Erythroblast (primary cell): Measurements from ENCODE around the gene CDKN2B-AS1.

ENCODE experiments used
- DNase-seq, 2 experiments: peaks; one replicate each; lab custom pipeline; 2025; lab: John Stamatoyannopoulos, UW
- GATA1 ChIP-seq: IDR thresholded peaks from 2 replicates; pipeline ENCODE4 v1.6.1; 2011; ENCODE audit warnings: low read depth, mild to moderate bottlenecking, control low read depth, low read length, moderate library complexity
- POLR2A ChIP-seq: IDR thresholded peaks from 2 replicates; pipeline ENCODE4 v1.6.1; 2011; ENCODE audit warnings: mild to moderate bottlenecking, low read length

CDKN2B-AS1 gene

DNA sequence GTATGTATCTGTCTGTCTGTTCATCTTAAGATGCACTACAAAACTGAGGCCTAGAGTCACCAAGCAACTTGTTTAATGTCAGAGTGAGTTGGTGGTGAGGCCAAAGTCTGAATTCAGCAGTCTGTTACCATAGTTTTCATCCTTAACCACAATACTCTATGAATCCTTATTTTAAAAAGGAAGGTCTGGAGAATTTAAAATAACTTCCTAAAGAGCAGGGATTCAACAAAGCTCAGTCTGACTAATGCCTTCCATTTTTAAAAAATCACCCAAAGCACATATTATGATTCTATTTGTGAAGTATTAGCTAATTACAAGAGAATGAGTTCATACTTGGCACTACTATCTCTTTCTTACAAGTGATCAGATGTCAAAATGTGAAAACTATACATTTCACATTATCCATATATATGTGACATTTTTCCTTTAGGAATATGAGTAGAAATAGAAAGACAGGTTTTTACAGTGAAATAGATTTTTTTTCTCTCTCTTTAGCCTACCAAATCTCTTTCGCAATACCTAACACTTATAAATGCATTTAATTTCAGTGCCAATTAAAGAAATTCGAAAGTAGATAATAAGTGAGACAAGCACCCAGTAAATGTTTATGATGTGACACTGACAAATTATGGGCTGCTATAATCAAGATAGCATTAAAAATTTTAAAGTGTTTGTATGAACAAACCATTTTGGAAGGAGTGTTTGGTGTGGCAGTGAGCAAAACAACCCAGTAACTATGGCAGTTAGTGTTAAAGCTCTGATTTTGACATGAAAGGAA, 116.8 kb downstream of the CDKN2B-AS1 start:
- TF ChIP-seq POLR2A: no peak
- no peak for TF ChIP-seq GATA1
- no peak for DNase-seq

DNA sequence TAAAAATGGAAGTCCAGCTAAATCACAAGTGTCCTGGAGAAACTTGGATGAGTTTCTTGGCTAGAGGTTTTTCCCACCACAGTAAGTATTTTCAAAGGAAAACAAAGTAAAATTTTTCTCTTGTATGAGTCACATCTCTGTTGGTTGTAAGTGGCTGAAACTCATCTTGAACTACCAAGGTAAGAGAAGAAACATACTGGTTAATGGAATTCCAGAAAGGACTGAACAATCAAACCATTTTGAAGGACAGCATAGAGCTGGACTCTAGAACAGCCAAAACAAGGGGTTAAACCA, 117.3 kb downstream of the CDKN2B-AS1 start:
- no peak for DNase-seq
- TF ChIP-seq GATA1 (no peak), POLR2A (no peak)

DNA sequence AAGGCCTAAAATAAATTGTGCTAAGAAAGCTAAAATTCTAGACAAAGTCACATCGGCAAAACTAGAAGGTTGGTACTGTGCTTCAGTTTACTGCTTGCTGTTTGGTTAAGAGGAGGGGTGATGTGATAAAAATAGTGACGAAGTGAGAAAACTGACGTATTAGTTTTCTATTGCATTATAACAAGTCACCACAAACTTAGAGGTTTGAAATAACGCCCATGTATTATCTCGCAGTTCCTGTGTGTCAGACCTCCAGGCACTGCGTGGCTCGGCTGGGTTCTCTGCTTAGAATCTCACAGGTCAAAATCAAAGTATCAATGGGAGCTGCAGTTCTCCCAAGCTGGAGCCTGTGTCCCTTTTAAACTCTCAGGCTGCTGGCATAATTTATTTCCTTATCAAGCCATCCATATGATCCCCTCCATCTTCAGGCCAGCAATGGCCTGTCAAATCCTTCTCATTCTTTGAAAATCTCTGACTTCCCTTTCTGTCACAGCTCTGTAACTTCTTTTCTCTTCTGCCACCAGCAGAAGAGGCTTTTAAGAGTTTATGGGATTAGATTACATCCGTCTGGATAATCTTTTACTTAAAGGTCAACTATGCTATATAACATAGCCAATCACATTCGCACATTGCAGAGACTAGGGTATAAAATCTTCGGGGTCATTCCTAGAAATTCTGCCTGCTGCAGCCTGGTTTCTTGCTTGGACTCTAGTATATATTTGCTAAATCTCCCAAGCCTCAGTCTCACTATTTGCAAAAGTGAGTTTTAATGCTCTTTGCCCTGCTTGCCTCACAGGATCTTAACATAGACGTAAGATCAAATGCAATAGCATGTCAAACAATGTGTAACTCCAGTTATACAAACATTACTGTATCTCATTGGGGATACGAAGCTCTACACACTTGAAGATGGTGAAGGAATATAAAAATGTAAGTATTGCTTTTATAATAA, 118.6 kb downstream of the CDKN2B-AS1 start:
- TF ChIP-seq POLR2A (no peak), GATA1 (no peak)
- no peak for DNase-seq

DNA sequence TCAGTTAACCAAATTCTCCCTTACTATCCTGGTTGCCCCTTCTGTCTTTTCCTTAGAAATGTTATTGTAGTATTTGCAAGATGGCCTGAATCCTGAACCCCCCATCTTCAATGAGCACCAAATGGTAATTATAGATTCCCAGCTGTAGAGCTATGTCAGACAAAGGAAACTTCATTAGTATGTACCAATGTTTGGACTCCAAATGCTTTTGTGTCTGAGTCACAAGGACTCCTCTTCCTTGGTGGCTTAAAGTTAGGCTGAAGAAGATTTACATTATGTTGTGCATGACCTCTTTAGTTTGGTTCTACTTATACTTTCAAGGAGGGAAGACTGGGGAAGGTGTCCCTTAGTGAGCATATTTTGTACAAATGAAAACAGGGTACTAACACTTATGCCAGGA, 120.4 kb downstream of the CDKN2B-AS1 start:
- no peak for DNase-seq
- TF ChIP-seq POLR2A (no peak), GATA1 (no peak)

DNA sequence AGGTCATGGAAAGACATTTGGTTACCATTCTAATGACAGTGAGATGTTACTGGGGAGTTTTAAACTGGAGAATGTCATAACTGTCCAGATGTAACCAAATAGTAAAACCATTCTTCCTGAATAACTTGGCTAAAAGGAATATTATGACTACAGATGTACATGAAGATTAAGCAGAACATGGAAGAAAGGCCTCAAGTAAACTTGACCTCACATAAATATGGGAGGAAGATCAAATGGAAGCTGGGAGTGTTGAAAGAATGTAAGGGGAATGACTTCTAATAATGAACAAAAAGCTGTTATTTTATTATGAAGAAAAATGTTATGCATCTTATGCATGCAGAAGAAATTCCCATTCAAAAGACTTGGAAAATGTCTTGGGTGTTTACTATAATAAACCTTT, 122.2 kb downstream of the CDKN2B-AS1 start:
- TF ChIP-seq POLR2A (no peak), GATA1 (no peak)
- no peak for DNase-seq

DNA sequence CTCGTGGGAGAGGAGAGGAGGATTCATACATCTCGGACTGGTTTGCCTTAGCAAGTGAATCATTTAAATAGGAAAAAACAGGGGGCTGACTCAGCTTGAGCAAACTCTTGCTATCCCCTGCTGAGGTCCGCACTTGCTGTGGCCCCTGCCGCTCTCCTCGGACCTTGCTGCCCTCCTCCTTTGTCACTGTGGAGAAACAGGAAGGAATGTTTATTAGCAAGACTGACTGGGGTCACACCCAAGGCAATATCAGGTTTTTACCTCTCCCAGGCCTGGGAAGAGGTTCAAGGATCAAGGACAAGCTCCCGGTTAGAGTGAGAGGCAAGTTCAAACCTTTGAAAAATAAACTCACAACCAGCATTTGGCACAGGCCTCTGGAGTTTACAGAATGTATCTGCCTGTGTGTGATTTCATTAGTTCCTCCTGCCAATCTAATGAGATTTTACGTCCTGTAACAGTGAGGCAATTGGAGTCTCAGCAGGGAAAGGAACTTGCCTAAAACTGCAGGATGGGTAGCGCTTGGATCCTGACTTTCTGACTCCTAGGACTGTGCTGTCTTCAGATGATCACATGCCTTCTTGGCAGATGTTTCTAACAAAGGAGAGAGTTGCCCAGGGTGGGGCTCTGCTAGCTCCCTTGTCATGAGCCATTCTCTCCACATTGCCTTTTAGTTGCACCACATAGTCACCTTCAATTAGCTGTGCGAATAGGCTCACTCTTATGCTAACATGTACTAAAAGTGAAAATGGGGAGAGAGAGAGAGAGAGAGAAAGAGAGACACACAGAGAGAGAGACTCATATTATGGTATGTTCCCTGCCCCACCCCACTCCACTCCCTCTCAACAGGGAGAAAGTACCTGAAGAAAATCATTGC, 123.2 kb downstream of the CDKN2B-AS1 start:
- no peak for DNase-seq
- TF ChIP-seq GATA1 (no peak), POLR2A (no peak)

DNA sequence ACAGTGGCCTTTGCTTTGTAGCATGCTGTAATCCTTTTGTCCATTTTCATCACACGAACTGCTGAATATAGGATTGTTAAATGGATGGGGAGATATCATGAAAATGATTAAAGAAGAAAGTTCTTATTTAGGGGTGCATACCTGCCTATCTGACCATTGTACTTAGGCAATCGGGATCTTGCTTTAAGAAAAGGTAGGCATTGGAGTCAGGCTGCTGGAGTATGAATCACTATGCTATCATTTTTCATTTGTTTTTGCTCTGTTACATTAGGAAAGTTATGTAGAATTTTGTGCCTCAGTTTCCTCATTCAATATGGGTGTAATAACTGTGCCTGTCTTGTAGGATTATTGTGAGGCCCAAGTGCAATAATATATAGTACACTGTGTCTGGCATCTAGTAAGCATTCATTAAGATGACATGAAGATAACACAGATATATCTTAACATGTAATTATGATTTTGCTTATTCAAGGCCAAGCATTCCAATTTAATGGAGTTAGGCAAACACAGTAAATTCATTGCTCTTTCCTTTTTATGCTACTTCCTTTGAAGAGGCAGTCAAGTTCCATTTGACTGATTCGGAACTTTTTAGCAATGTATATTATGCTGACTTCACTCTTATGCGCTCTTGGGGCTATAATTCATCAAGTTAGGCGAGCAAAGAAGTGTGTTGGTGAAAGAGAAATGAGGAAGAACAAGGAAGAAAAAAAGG, 124.4 kb downstream of the CDKN2B-AS1 start:
- DNase-seq: no peak
- TF ChIP-seq POLR2A (no peak), GATA1 (no peak)

DNA sequence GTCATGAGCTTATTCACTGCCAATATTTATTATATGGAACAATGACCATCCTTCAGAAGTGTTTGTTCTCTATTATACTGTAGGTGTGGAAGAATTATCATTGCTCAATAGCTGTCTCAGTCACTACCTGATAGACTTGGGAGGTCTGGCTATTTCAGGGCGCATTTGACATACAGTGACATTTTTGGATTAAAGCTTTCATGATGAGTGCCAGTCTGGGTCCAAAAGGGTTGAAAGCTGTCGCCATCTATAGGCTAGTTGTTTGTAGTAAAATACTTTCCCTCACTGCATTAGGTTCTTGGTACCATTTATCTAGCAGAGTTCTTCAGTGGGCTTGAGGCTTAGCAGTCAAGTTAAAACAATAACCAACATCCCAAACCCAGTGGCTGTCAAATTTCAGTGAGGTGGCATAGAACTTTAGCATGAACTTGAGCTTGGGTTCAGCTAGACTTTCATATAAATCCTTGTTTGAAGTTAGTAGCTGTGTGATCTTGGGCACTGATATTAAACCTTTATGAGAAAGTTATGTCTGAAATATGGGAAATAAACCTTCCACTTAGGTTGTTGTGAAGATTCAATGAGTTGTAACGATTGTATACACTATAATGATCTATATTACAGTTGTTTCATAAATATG, 125.0 kb downstream of the CDKN2B-AS1 start:
- peak; percentile 20 to 28 for DNase-seq
- TF ChIP-seq POLR2A (no peak), GATA1 (no peak)

DNA sequence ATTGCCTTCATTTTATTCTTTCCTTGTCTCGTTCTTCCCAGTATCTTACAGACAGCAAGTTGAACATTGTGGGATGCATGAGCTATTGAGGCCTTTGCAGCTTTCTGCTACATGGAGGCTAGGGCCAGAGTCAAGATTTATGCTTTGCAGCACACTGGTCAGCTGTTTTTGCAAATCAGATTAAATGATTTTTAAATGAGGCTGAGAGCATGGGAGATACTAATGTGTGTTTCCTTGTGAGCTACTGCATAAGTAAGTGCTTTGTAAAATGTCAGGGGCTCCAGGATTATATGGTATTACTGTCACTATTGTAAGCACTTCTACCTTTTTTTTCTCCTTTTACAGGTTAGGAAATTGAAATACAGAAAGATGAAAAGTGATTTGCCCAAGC, 125.6 kb downstream of the CDKN2B-AS1 start:
- DNase-seq: no peak

DNA sequence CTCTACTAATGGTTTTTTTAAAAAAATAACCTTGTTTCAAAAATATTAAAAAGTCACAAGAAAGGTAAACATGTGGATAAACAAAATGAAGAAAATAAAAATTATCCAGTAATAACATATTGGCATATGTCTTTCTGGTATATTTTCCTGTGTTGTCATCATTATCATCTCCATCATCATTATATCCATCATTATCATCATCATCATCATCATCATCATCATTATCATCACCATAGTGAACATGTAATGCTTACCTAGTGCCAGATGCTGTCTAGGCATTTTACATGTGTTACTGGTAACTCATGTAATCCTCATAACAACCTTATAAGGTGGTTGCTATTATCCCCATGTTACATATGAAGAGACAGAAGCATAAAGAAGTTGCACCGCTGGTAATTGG, 126.0 kb downstream of the CDKN2B-AS1 start:
- DNase-seq: no peak
- TF ChIP-seq POLR2A (no peak), GATA1 (no peak)

More for the DNA sequence above, 125.6 kb downstream of the CDKN2B-AS1 start:
- no peak for TF ChIP-seq POLR2A
- no peak for TF ChIP-seq GATA1

DNA sequence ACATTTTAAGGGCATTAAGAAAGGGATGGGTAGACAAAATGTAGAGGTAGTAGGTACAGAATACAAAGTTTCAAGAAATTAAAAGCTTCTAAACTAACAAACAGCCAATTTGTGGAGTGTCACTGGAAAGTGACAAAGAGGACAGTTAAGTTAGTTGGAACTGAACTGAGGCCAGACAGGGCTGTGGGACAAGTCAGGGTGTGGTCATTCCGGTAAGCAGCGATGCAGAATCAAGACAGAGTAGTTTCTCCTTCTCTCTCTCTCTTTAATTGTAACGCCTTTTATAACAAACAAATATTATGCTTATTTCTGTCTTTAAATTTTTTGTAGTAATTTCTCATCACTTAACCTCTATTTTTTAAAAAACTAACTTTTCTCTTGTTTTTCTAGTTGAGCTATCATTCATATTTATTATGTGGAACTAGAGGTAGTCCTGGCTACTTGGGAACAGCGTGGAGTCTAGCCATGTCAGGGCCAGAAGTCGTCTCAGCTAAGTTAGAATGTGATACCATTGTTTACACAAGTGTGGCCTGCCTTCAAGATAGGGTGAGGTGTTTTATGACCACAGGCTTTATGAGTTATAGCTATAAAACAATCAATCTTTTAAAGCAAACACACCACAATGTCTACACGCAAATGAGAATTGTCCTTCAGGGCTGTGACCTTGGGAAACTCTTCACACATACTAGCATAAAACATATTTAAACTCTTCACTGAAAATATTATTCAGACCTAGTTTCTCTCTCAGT, 129.8 kb downstream of the CDKN2B-AS1 start:
- TF ChIP-seq POLR2A: no peak
- no peak for TF ChIP-seq GATA1
- no peak for DNase-seq

DNA sequence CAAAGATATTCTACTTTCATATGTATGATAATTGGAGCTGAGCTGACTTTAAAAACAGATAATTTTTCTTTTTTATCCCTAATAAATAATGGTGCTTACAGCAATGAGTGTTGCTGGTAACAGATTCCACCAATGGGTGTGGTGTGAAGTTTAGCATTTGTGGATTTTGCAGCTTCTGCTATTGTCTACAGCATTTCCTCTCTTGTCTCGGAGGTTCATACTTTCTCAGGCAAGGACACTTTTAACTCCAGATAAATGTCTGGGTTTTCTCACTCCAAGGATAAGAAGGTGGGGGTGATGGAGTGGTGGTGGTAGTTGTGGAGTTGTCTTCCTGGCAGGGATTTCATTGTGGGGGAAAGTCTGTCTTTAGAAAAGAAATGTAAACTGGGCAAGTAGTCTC, 134.5 kb downstream of the CDKN2B-AS1 start:
- no peak for DNase-seq
- TF ChIP-seq POLR2A: no peak
- no peak for TF ChIP-seq GATA1

DNA sequence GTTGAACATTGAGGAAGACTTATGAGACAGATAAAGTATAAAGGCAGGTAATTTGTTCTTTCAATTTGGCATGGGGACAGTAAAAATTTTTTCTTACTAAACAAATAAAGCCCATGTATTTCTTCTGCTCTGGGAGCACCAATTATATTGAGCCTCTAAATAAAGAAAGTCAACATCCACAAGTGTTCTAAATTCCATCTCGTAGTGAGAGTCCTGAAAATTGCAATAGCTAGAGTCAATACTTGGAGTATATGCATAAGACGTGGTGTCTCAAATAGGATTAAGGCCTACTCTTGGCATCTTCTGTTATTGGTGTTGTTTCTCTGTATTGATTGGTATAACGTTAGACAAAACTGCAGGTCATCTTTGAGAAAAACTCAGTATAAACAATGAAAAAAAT, 135.0 kb downstream of the CDKN2B-AS1 start:
- TF ChIP-seq POLR2A (no peak), GATA1 (no peak)
- no peak for DNase-seq
